ENCODE measurements around the gene COMMD3. TPM values are rescaled to one million over a fixed set of nuclear protein-coding genes. Genes with fewer than 3 reads are reported as not detected.

COMMD3 gene
- total RNA-seq, 2 donors from 2014 or later = 30.7 to 38.8 TPM

- H3K36me3 ChIP-seq = no peaks in the 10 kb centered on the region
- TF ChIP-seq POLR2AphosphoS5 (IDR thresholded peaks at IDR 0.05) = no peak
- TF ChIP-seq POLR2A (IDR thresholded peaks at IDR 0.05) = no peak
- no peak for TF ChIP-seq CTCF (IDR thresholded peaks at IDR 0.05)
- no peaks in the 10 kb centered on the region for H3K27me3 ChIP-seq (replicated peaks; ENCODE audit: insufficient read depth)
- H3K9me3 ChIP-seq = no peaks in the 10 kb centered on the region
- no peak overlapping the region for H3K4me3 ChIP-seq
- no peak for DNase-seq (ENCODE audit: low spot score)
- peaks cover 7% of the 10 kb centered on the region for H3K4me1 ChIP-seq (replicated peaks)
- WGBS = 94% methylated on average over 3 of the region's 3 CpGs
- H3K27ac ChIP-seq = no peak overlapping the region
- intact Hi-C loops (cut with DNase I) = loop anchor here (5.0 to 10.0 kb wide), 2 partner anchors 316 to 746 kb away; partner anchors contain the start of gene DNAJC1
These were observed 2.6 kb downstream of the COMMD3 start for GRCh38 chr10:22318772-22319171.

GRCh38 chr10:22319547-22319979, 3.4 kb downstream of the COMMD3 start:
- TF ChIP-seq CTCF (IDR thresholded peaks at IDR 0.05) (no peak), POLR2AphosphoS5 (IDR thresholded peaks at IDR 0.05) (no peak), POLR2A (IDR thresholded peaks at IDR 0.05) (no peak)
- Histone ChIP-seq H3K4me1 (replicated peaks) (peaks cover 12% of the 10 kb centered on the region), H3K9me3 (no peaks in the 10 kb centered on the region), H3K4me3 (no peak overlapping the region), H3K36me3 (no peaks in the 10 kb centered on the region), H3K27ac (peak overlapping the region; percentile 95 to 98), H3K27me3 (replicated peaks; ENCODE audit: insufficient read depth) (no peaks in the 10 kb centered on the region)
- DNase-seq (ENCODE audit: low spot score) = no peak
- WGBS = 94% methylated on average over 10 of the region's 10 CpGs
- intact Hi-C loops (cut with DNase I) = loop anchor here (5.0 to 10.0 kb wide), 2 partner anchors 317 to 745 kb away; partner anchors contain the start of gene DNAJC1

- Histone ChIP-seq H3K27ac (peak overlapping the region; percentile 95 to 98), H3K4me3 (peak overlapping the region; percentile 94 to 97), H3K4me1 (replicated peaks) (peaks cover 14% of the 10 kb centered on the region), H3K9me3 (no peaks in the 10 kb centered on the region), H3K27me3 (replicated peaks; ENCODE audit: insufficient read depth) (no peaks in the 10 kb centered on the region), H3K36me3 (no peaks in the 10 kb centered on the region)
- no peak for DNase-seq (ENCODE audit: low spot score)
- 14% methylated on average over 30 of the region's 30 CpGs for WGBS
- intact Hi-C loops (cut with DNase I) = loop anchor here (5.0 to 10.0 kb wide), 3 partner anchors 318 to 795 kb away; partner anchors contain the start of genes DNAJC1 and SKIDA1
- TF ChIP-seq CTCF (IDR thresholded peaks at IDR 0.05) = no peak
- TF ChIP-seq POLR2A (IDR thresholded peaks at IDR 0.05) = no peak
- no peak for TF ChIP-seq POLR2AphosphoS5 (IDR thresholded peaks at IDR 0.05)
These were observed 3.9 kb downstream of the COMMD3 start for GRCh38 chr10:22319980-22320558.

- WGBS = under 1% methylated on average over 48 of the region's 85 CpGs
- Histone ChIP-seq H3K27ac (peak within 1 kb of the TSS; percentile 95 to 98), H3K36me3 (no peaks in the 10 kb centered on the region), H3K4me3 (peak within 1 kb of the TSS; percentile 94 to 97), H3K27me3 (replicated peaks; ENCODE audit: insufficient read depth) (no peaks in the 10 kb centered on the region), H3K4me1 (replicated peaks) (peaks cover 14% of the 10 kb centered on the region), H3K9me3 (no peaks in the 10 kb centered on the region)
- DNase-seq (ENCODE audit: low spot score) = peak; percentile 82
- intact Hi-C loops (cut with DNase I) = loop anchor here (10.0 kb wide), 1 partner anchor 796 kb away; the partner anchor contains the start of gene SKIDA1
- TF ChIP-seq POLR2A (IDR thresholded peaks at IDR 0.05) (no peak), CTCF (IDR thresholded peaks at IDR 0.05) (no peak), POLR2AphosphoS5 (IDR thresholded peaks at IDR 0.05) (no peak)
These were observed 4.5 kb downstream of the COMMD3 start, which contains the start of gene BMI1 for GRCh38 chr10:22320591-22321155. Gene BMI1 (plus strand): TSS chr10:22321099. CDS start chr10:22326450, 5,351 bp downstream.
